22Rv1 (cell line): ENCODE data around the gene ABO.

ENCODE experiments used
- ZFX ChIP-seq: fragments of 450-650 bp; IDR thresholded peaks from 2 replicates; pipeline ENCODE4 v1.6.1; 2017; ENCODE audit warnings: antibody characterized with exemption, borderline replicate concordance
- TF ChIP-seq, protein P1 (sequence below): fragments of 450-650 bp; IDR thresholded peaks from 2 replicates; pipeline ENCODE4 v1.5.1; 2017; ENCODE audit warnings: mild to moderate bottlenecking

DNA sequence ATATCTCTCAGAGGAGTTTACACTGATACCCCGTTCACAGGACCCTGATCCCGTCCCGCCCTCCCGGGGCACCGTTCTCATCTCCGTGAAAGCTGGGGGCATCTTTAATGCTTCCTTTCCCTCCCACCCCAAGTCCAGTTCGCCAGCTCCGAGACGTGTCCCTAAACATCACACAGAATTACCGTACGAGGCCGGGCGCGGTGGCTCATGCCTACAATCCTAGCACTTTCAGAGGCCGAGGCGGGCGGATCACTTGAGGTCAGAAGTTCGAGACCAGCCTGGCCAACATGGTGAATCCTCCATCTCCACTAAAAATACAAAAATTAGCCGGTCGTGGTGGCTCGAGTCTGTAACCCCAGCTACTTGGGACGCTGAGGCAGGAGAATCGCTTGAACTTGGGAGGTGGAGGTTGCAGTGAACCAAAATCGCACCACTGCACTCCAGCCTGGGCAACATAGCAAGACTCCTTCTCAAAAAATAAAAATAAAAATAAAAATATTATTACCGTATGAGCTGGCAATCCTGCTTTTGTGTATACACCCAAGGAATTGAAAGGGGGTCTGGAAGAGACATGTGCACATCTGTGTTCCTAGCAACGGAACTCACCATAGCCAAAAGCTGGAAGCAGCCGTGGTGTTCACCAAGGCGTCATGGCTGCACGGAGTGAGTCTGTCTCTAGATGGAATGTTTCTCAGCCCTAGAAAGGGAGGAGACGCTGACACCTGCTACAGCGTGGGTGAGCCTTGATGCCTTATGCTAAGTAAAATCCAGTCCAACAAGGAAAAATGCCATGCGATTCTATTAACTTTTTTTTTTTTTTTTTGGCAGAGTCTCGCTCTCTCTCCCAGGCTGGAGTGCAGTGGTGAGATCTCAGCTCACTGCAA lies 1.2 kb upstream of the ABO start:
- TF ChIP-seq, protein P1, sequence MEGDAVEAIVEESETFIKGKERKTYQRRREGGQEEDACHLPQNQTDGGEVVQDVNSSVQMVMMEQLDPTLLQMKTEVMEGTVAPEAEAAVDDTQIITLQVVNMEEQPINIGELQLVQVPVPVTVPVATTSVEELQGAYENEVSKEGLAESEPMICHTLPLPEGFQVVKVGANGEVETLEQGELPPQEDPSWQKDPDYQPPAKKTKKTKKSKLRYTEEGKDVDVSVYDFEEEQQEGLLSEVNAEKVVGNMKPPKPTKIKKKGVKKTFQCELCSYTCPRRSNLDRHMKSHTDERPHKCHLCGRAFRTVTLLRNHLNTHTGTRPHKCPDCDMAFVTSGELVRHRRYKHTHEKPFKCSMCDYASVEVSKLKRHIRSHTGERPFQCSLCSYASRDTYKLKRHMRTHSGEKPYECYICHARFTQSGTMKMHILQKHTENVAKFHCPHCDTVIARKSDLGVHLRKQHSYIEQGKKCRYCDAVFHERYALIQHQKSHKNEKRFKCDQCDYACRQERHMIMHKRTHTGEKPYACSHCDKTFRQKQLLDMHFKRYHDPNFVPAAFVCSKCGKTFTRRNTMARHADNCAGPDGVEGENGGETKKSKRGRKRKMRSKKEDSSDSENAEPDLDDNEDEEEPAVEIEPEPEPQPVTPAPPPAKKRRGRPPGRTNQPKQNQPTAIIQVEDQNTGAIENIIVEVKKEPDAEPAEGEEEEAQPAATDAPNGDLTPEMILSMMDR, result no peak
- TF ChIP-seq ZFX, result no peak
